GM21723 (cell line): Measurements from ENCODE around the gene DNM2.
"Not testable (repeated sequence)": the region's sequence is repeated elsewhere in the genome, so short reads cannot be mapped to it uniquely, and the experiment has no call there.

Source experiments
- ATAC-seq: cut with Tn5 transposase; IDR thresholded peaks from one replicate; pipeline ENCODE4 v1.9.1; 2021; ENCODE audit warnings: mild to moderate bottlenecking, moderate library complexity; ENCODE audit not compliant: unreplicated experiment

DNM2 gene

GRCh38 chr19:10749435-10750384 lies 31.8 kb downstream of the DNM2 start:
- ATAC-seq: no peak

GRCh38 chr19:10751109-10751953 lies 33.5 kb downstream of the DNM2 start:
- ATAC-seq: no peak

- ATAC-seq: no peak
Measured at GRCh38 chr19:10752237-10752912, 34.5 kb downstream of the DNM2 start.

DNA sequence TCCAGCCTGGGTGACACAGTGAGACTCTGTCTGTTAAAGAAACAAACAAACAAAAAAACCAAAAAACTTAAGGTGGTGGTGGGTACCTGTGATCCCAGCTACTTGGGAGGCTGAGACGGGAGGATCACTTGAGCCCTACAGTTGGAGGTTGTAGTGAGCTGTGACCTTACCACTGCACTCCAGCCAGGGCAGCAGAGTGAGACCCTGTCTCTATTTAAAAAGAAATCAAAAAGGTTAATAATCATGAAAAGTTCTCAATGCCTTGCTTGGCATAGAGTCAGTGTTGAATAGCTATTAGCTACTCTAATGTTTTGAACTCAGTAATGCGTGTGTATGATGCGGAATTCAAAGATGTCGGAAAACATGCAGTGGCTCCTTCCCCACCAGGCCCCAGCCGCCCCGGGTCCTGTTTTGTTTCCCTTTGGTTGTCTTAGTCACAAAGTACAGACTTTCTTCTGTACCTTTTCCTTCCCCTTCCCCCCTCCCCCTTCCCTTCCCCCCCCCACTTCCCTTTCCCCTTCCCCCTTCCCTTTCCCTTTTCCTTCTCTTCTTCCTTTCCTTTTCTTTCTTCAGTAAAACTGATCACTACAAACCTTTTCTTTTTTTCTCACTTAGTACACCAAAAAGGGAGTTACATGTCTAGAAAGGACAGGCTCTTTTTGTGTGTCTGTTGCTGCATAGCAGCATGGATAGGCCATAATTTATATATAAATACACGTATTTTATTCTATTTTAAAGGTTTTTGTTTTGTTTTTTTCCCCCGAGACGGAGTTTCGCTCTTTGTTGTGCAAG lies 35.2 kb downstream of the DNM2 start:
- no peak for ATAC-seq

GRCh38 chr19:10756371-10756770 lies 38.5 kb downstream of the DNM2 start:
- ATAC-seq: no peak

- ATAC-seq: no peak
Measured at GRCh38 chr19:10756791-10757190, 38.9 kb downstream of the DNM2 start.

- ATAC-seq: not testable (repeated sequence)
Measured at GRCh38 chr19:10758050-10758449, 40.2 kb downstream of the DNM2 start.

DNA sequence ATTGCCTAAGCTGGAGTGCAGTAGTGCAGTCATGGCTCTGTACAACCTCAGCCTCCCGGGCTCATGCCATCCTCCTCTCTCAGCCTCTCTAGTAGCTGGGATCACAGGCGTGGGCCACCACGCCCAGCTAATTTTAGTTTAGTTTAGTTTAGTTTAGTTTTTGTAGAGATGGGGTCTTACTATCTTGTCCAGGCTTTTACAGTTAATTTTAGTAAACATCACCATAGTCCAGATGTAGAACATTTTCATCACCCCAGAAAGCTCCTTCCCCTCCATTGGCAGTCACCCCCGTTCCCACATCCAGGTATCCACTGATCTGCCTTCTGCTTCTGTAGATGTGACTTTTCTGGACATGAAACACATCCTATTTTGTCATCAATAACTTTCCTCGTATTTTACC lies 41.1 kb downstream of the DNM2 start:
- ATAC-seq: no peak

GRCh38 chr19:10760273-10760944 lies 42.5 kb downstream of the DNM2 start:
- ATAC-seq: peak; percentile 25

GRCh38 chr19:10761443-10762250 lies 43.8 kb downstream of the DNM2 start:
- ATAC-seq: no peak

- no peak for ATAC-seq
Measured at GRCh38 chr19:10762656-10763055, 44.8 kb downstream of the DNM2 start.

- ATAC-seq: no peak
Measured at GRCh38 chr19:10763411-10763810, 45.5 kb downstream of the DNM2 start.

- ATAC-seq: no peak
Measured at GRCh38 chr19:10763828-10764339, 46.0 kb downstream of the DNM2 start.

DNA sequence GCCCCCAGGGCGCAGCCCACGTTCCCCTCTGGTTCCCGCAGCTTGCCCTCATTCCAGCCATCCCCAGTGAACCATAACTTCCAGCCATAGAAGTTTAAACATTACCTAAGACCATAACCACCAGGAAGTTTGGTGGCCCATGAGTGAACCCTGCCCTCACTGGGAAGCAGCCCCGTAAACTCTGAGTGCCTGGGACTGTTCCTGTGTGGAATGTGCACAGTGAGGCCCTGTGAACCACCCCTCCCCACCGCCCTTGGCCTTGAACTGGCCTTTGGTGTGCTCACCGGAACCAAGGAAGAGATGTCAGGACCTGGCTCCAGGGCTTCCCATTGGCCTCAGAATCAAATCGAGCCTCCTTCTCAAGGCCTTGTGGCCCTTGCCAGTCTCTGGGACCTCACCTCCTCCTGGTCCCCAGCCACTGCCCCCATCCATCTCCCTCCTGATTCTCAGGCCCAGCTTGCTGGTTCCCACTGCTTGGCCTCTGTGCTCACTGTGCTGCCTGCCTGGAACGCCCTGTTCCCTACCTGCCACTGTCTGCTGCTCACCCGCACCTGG lies 46.5 kb downstream of the DNM2 start:
- no peak for ATAC-seq

DNA sequence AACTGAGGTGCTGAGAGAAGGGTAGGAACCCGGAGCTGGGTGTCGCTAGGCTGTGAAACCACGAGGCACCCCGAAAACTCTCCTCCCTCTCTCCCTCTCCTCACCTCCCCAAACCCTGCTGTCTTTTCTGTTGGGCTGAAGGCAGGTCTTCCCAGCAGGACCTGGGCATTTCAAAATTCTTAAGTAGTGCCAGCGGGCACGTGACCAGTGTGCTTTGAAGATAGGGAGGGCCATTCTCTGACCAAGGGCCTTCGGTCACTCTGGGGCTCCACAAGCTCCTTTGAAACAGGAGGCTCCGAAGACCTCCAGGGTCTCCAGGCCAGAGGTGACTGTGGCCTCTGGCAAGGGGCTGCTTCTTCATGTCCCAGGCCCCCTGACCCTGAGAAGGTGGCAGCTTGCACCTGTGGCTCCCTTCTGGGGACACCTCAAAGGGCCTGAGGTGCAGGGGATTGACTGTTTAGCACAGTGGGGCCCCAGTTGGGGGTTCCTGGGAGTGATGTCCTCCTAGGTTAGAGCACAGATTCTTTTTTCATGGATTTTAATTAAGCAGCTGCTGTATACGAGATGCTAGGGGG lies 48.3 kb downstream of the DNM2 start:
- no peak for ATAC-seq

- ATAC-seq: no peak
Measured at GRCh38 chr19:10766671-10767201, 48.9 kb downstream of the DNM2 start.

DNA sequence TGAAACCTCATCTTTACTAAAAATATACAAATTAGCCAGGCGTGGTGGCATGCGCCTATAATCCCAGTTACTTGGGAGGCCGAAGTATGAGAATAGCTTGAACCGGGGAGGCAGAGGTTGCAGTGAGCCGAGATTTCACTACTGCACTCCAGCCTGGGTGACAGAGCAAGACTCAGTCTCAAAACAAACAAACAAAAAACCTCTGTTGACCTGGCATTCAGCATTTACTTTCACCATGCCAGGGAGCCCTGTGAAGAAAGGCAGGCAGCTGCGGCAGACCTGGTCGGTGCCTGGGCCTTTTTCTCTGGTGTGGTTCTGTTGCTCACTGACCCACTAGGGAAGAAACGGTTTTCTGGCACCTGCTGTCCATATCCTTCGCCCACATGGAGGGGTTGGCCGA lies 49.8 kb downstream of the DNM2 start:
- no peak for ATAC-seq

DNA sequence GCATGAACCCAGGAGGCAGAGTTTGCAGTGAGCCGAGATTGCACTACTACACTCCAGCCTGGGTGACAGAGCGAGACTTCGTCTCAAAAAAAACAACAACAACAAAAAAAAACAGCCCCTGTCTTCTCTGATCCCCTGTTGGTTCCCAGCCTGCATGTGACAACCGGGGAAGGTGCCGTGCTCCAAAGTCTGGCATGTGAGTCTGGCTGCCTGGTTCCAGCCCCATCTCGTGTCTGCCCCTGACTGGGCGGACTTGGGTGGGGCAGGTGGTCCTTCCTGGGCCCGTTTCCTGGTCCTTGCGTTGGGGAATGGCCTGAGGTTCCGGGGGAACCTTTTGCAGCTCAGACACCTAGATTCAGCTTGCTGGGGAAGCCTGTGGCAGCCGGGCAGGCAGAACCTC lies 50.5 kb downstream of the DNM2 start:
- ATAC-seq: no peak
